Measurements from ENCODE around the gene MCCC1. TPM values are rescaled to one million over a fixed set of nuclear protein-coding genes. Genes with fewer than 3 reads are reported as not detected.
A peak's percentile ranks its signal among the peaks of the same experiment; 100 is the strongest.

The MCCC1 gene
- total RNA-seq, 3 donors from 2014 or later: 42.3 to 70.2 (median 47.6) TPM

GRCh38 chr3:183123891-183124290 is 24.6 kb upstream of the MCCC1 start:
- DNase-seq (ENCODE audit: low spot score in 2 of 2): no peak
- Histone ChIP-seq H3K9me3 (no peaks in the 10 kb centered on the region), H3K4me3 (no peak overlapping the region), H3K36me3 (no peaks in the 10 kb centered on the region), H3K27me3 (no peaks in the 10 kb centered on the region), H3K4me1 (no peaks in the 10 kb centered on the region), H3K27ac (no peak overlapping the region)
- TF ChIP-seq POLR2A (IDR thresholded peaks at IDR 0.05) (no peak), CTCF (IDR thresholded peaks at IDR 0.05) (no peak), POLR2AphosphoS5 (IDR thresholded peaks at IDR 0.05) (no peak)
- intact Hi-C loops (cut with DNase I; ENCODE audit: low total_unique reads): loop anchor here (10.0 kb wide), 1 partner anchor 1251 kb away; the partner anchor contains the start of gene THPO

- intact Hi-C loops (cut with DNase I; ENCODE audit: low total_unique reads): loop anchor here (10.0 kb wide), 1 partner anchor 1252 kb away; the partner anchor contains the start of gene THPO
- Histone ChIP-seq H3K9me3 (no peaks in the 10 kb centered on the region), H3K4me3 (no peak overlapping the region), H3K27ac (no peak overlapping the region), H3K27me3 (peaks cover 0 to 12% of the 10 kb centered on the region in 2 donors), H3K4me1 (no peaks in the 10 kb centered on the region), H3K36me3 (no peaks in the 10 kb centered on the region)
- no peak for DNase-seq (ENCODE audit: low spot score in 2 of 2)
- peak in 2 of 3 donors; percentile 83 to 85 for TF ChIP-seq CTCF (IDR thresholded peaks at IDR 0.05)
- TF ChIP-seq POLR2A (IDR thresholded peaks at IDR 0.05): no peak
Measured at GRCh38 chr3:183122257-183122932, 23.1 kb upstream of the MCCC1 start.

- Histone ChIP-seq H3K9me3 (no peaks in the 10 kb centered on the region), H3K36me3 (no peaks in the 10 kb centered on the region), H3K27ac (no peak overlapping the region), H3K4me1 (no peaks in the 10 kb centered on the region), H3K4me3 (no peak overlapping the region), H3K27me3 (peaks cover 0 to 22% of the 10 kb centered on the region in 2 donors)
- TF ChIP-seq CTCF (IDR thresholded peaks at IDR 0.05): no peak
- no peak for TF ChIP-seq POLR2A (IDR thresholded peaks at IDR 0.05)
- no peak for TF ChIP-seq POLR2AphosphoS5 (IDR thresholded peaks at IDR 0.05)
- intact Hi-C loops (cut with DNase I; ENCODE audit: low total_unique reads): loop anchor here (10.0 kb wide), 1 partner anchor 1254 kb away; the partner anchor contains the start of gene THPO
- DNase-seq (ENCODE audit: low spot score in 2 of 2): no peak
Measured at GRCh38 chr3:183120538-183121215, 21.4 kb upstream of the MCCC1 start.

- Histone ChIP-seq H3K4me1 (no peaks in the 10 kb centered on the region), H3K36me3 (no peaks in the 10 kb centered on the region), H3K4me3 (no peak overlapping the region), H3K9me3 (no peaks in the 10 kb centered on the region), H3K27ac (no peak overlapping the region), H3K27me3 (peaks cover 0 to 36% of the 10 kb centered on the region in 2 donors)
- intact Hi-C loops (cut with DNase I; ENCODE audit: low total_unique reads): no loop called here
- TF ChIP-seq CTCF (IDR thresholded peaks at IDR 0.05): no peak
- no peak for TF ChIP-seq POLR2AphosphoS5 (IDR thresholded peaks at IDR 0.05)
- no peak for TF ChIP-seq POLR2A (IDR thresholded peaks at IDR 0.05)
- DNase-seq (ENCODE audit: low spot score in 2 of 2): no peak
Measured at GRCh38 chr3:183117056-183117455, 17.8 kb upstream of the MCCC1 start.

GRCh38 chr3:183116025-183116614 is 16.8 kb upstream of the MCCC1 start:
- no peaks in the 10 kb centered on the region for H3K36me3 ChIP-seq
- H3K27me3 ChIP-seq: peaks cover 0 to 36% of the 10 kb centered on the region in 2 donors
- TF ChIP-seq POLR2A (IDR thresholded peaks at IDR 0.05) (no peak), POLR2AphosphoS5 (IDR thresholded peaks at IDR 0.05) (no peak), CTCF (IDR thresholded peaks at IDR 0.05) (no peak)
- no peaks in the 10 kb centered on the region for H3K4me1 ChIP-seq
- intact Hi-C loops (cut with DNase I; ENCODE audit: low total_unique reads): no loop called here
- no peaks in the 10 kb centered on the region for H3K9me3 ChIP-seq
- no peak overlapping the region for H3K4me3 ChIP-seq
- DNase-seq (ENCODE audit: low spot score in 2 of 2): no peak
- no peak overlapping the region for H3K27ac ChIP-seq
